Measurements from ENCODE around the gene TIAM2.

- TF ChIP-seq POLR2A (IDR thresholded peaks at IDR 0.05) (no peak), POLR2AphosphoS5 (IDR thresholded peaks at IDR 0.05) (no peak), CTCF (IDR thresholded peaks at IDR 0.05) (no peak)
These were observed 240.0 kb downstream of the TIAM2 start for GRCh38 chr6:155235087-155235486.

All from transverse colon (tissue), 4 donors.